Thymus (tissue), 14 donors: ENCODE results near the gene NT5C. TPM values are rescaled to one million over a fixed set of nuclear protein-coding genes. Genes with fewer than 3 reads are reported as not detected.
"Not testable (repeated sequence)": the region's sequence is repeated elsewhere in the genome, so short reads cannot be mapped to it uniquely, and the experiment has no call there.

Source experiments
- DNase-seq, 9 donors: peaks; one replicate each; pipeline ENCODE4 v3.0.0-alpha.2; 2013; ENCODE audit warnings: low spot score in 9 of 9, low read depth in 6 of 9, missing footprints in 1 of 9
- H3K27ac ChIP-seq, 2 donors: one replicate each; pipeline ENCODE4 v1.5.1; 2013; ENCODE audit warnings: control low read depth in 1 of 2, low read depth in 1 of 2, low read length in 1 of 2, mild to moderate bottlenecking in 1 of 2, moderate library complexity in 1 of 2
- H3K27me3 ChIP-seq, 2 donors: one replicate each; pipeline ENCODE4 v1.5.1; 2013; ENCODE audit warnings: low read length in 1 of 2; ENCODE audit not compliant: control insufficient read depth in 2 of 2, insufficient read depth in 1 of 2
- H3K36me3 ChIP-seq, 2 donors: one replicate each; pipeline ENCODE4 v1.5.1; 2013; ENCODE audit warnings: low read length in 1 of 2, mild to moderate bottlenecking in 1 of 2, moderate library complexity in 1 of 2; ENCODE audit not compliant: control insufficient read depth in 2 of 2, insufficient read depth in 2 of 2
- H3K4me1 ChIP-seq, 2 donors: one replicate each; pipeline ENCODE4 v1.5.1; 2013; ENCODE audit warnings: low read length in 2 of 2; ENCODE audit not compliant: control insufficient read depth in 2 of 2, insufficient read depth in 2 of 2
- H3K4me3 ChIP-seq, 2 donors: one replicate each; pipeline ENCODE4 v1.5.1; 2013; ENCODE audit warnings: low read length in 2 of 2, control low read depth in 1 of 2, mild to moderate bottlenecking in 1 of 2
- H3K9me3 ChIP-seq, 2 donors: one replicate each; pipeline ENCODE4 v1.5.1; 2013; ENCODE audit warnings: low read length in 1 of 2, mild to moderate bottlenecking in 1 of 2; ENCODE audit not compliant: control insufficient read depth in 2 of 2, insufficient read depth in 1 of 2
- WGBS: extraction: QIAGEN DNeasy Blood & Tissue Kit; methylation state at CpG from one replicate; pipeline ENCODE4 v1.1.7; 2013; 5-methylcytosine and 5-hydroxymethylcytosine counted together
- long read RNA-seq, 10 donors: transcript quantifications; one replicate each; lab custom pipeline, GENCODE V29; 2026
- polyA plus RNA-seq: library from polyadenylated mRNA; stranded (reverse); fragments of 200-250 nt; gene quantifications from one replicate; pipeline ENCODE4 v1.2.3, GENCODE V29; 2013
- total RNA-seq: library from RNA; stranded (reverse); fragments of 120-200 nt; gene quantifications from one replicate; pipeline ENCODE4 v1.2.4, GENCODE V29; 2013
- donor health status: healthy.

Gene NT5C
- 64.2 TPM for total RNA-seq
- 103 TPM for polyA plus RNA-seq
- long read RNA-seq, donor 1, partial matches to known transcripts, result 0 of 1 reads
- long read RNA-seq, donor 1, other reads (novel, unspliced or antisense), result 0 of 1 reads
- long read RNA-seq, donor 2, result 0 reads
- long read RNA-seq, donor 3, transcript NT5C-214 (2 exons, 503 nt), result minor isoform, 7 of 54 reads
- long read RNA-seq, donor 3, transcript NT5C-201 (5 exons, 954 nt), result major isoform, 24 of 54 reads
- long read RNA-seq, donor 3, transcript NT5C-203 (4 exons, 648 nt), result minor isoform, 5 of 54 reads
- long read RNA-seq, donor 3, partial matches to known transcripts, result 5 of 54 reads
- long read RNA-seq, donor 3, other reads (novel, unspliced or antisense), result 0 of 54 reads
- long read RNA-seq, donor 4, transcript NT5C-201 (5 exons, 954 nt), result major isoform, 11 of 14 reads
- long read RNA-seq, donor 4, partial matches to known transcripts, result 0 of 14 reads
- long read RNA-seq, donor 4, other reads (novel, unspliced or antisense), result 0 of 14 reads
- long read RNA-seq, donor 5, transcript NT5C-214 (2 exons, 503 nt), result minor isoform, 8 of 43 reads
- long read RNA-seq, donor 5, transcript NT5C-201 (5 exons, 954 nt), result major isoform, 26 of 43 reads
- long read RNA-seq, donor 5, partial matches to known transcripts, result 0 of 43 reads
- long read RNA-seq, donor 5, other reads (novel, unspliced or antisense), result 0 of 43 reads
- long read RNA-seq, donor 6, transcript NT5C-201 (5 exons, 954 nt), result major isoform, 17 of 27 reads
- long read RNA-seq, donor 6, partial matches to known transcripts, result 0 of 27 reads
- long read RNA-seq, donor 6, other reads (novel, unspliced or antisense), result 0 of 27 reads
- long read RNA-seq, donor 7, partial matches to known transcripts, result 0 of 13 reads
- long read RNA-seq, donor 7, other reads (novel, unspliced or antisense), result 0 of 13 reads
- long read RNA-seq, donor 8, transcript NT5C-201 (5 exons, 954 nt), result major isoform, 12 of 18 reads
- long read RNA-seq, donor 8, partial matches to known transcripts, result 0 of 18 reads
- long read RNA-seq, donor 8, other reads (novel, unspliced or antisense), result 0 of 18 reads
- long read RNA-seq, donor 9, transcript NT5C-201 (5 exons, 954 nt), result major isoform, 8 of 15 reads
- long read RNA-seq, donor 9, partial matches to known transcripts, result 0 of 15 reads
- long read RNA-seq, donor 9, other reads (novel, unspliced or antisense), result 0 of 15 reads
- long read RNA-seq, donor 10, transcript NT5C-201 (5 exons, 954 nt), result major isoform, 8 of 22 reads
- long read RNA-seq, donor 10, partial matches to known transcripts, result 0 of 22 reads
- long read RNA-seq, donor 10, other reads (novel, unspliced or antisense), result 0 of 22 reads

DNA sequence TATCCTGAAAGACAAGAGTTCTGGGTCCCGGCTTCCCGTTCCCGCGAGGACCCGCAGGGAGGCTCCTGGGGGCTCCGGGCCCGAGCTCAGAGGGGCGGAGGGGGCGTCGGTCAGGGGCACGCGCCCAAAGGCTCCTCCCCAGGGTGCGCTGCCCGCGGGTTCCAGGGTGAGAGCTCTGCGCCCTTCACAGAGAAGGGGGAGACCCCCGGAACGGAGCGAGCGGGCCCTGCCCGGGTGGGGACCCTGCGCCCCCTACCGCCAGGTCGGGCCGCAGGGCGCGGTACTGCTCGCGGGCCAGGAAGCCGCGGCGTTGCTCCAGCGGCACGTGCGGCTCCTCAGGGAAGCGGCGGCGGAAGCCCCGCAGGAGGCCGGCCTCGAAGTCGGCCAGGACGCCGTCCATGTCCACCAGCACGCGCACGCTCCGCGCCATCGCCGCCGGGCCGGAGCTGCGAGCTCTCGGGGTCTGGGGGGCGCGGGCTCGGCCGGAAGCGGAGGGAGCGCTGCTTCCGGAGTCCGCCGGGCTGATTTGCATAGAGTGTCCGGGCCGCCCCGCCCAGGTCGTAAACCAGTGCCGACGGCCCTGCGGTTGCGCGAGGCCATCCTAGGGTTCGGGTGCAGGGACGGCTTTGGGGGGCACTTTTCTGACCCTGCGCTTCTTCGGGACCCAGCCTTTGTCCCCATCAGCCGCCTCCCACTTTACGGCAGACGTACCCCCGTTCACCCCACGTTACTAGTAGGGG lies at the start of gene NT5C:
Gene NT5C, minus strand, starts transcription at position 465 of the 740 bp plus-strand sequence. Its CDS starts 35 bp downstream, at position 430.
- H3K36me3 ChIP-seq, result peaks cover 22 to 44% of the 10 kb centered on the region in 2 donors
- peak within 1 kb of the TSS; percentile 75 to 93 for H3K4me3 ChIP-seq
- under 1% methylated on average over 82 of the region's 82 CpGs for WGBS
- peak in 6 of 9 donors; percentile 53 to 85 (median 69) for DNase-seq
- peak within 1 kb of the TSS; percentile 61 to 90 for H3K27ac ChIP-seq
- no peaks in the 10 kb centered on the region for H3K27me3 ChIP-seq
- H3K9me3 ChIP-seq, result no peaks in the 10 kb centered on the region
- peaks cover 7 to 14% of the 10 kb centered on the region in 2 donors for H3K4me1 ChIP-seq

GRCh38 chr17:75181110-75181509 lies 49.6 kb upstream of the NT5C start:
- Histone ChIP-seq H3K27ac (peak overlapping the region in 1 of 2 donors; percentile 98), H3K4me3 (peak overlapping the region; percentile 96 to 98), H3K27me3 (no peaks in the 10 kb centered on the region), H3K4me1 (peaks cover 3 to 30% of the 10 kb centered on the region in 2 donors), H3K36me3 (peaks cover 25 to 44% of the 10 kb centered on the region in 2 donors), H3K9me3 (no peaks in the 10 kb centered on the region)
- 6% methylated on average over 8 of the region's 8 CpGs for WGBS
- DNase-seq, result peak in 1 of 9 donors; percentile 16

- H3K36me3 ChIP-seq, result peaks cover 52 to 69% of the 10 kb centered on the region in 2 donors
- no peak overlapping the region for H3K4me3 ChIP-seq
- no peak overlapping the region for H3K27ac ChIP-seq
- no peaks in the 10 kb centered on the region for H3K9me3 ChIP-seq
- DNase-seq, result peak in 1 of 9 donors; percentile 38
- peaks cover 3 to 25% of the 10 kb centered on the region in 2 donors for H3K4me1 ChIP-seq
- WGBS, result 75% methylated on average over 6 of the region's 6 CpGs
- H3K27me3 ChIP-seq, result no peaks in the 10 kb centered on the region
Measured at GRCh38 chr17:75178453-75178852, 46.9 kb upstream of the NT5C start.

GRCh38 chr17:75176625-75177024 lies 45.1 kb upstream of the NT5C start:
- no peaks in the 10 kb centered on the region for H3K9me3 ChIP-seq
- H3K4me1 ChIP-seq, result peaks cover under 1 to 24% of the 10 kb centered on the region in 2 donors
- WGBS, result 97% methylated on average over 5 of the region's 5 CpGs
- H3K36me3 ChIP-seq, result peaks cover 61 to 84% of the 10 kb centered on the region in 2 donors
- H3K27me3 ChIP-seq, result no peaks in the 10 kb centered on the region
- no peak for DNase-seq
- H3K4me3 ChIP-seq, result no peak overlapping the region
- no peak overlapping the region for H3K27ac ChIP-seq

- Histone ChIP-seq H3K4me1 (peaks cover 0 to 15% of the 10 kb centered on the region in 2 donors), H3K4me3 (no peak overlapping the region), H3K27ac (no peak overlapping the region), H3K9me3 (no peaks in the 10 kb centered on the region), H3K36me3 (peaks cover 64 to 91% of the 10 kb centered on the region in 2 donors), H3K27me3 (no peaks in the 10 kb centered on the region)
- 97% methylated on average over 11 of the region's 11 CpGs for WGBS
- DNase-seq, result no peak
Measured at GRCh38 chr17:75174996-75175395, 43.5 kb upstream of the NT5C start.

- no peak overlapping the region for H3K27ac ChIP-seq
- DNase-seq, result no peak
- 97% methylated on average over 4 of the region's 4 CpGs for WGBS
- no peak overlapping the region for H3K4me3 ChIP-seq
- H3K36me3 ChIP-seq, result peaks cover 61 to 90% of the 10 kb centered on the region in 2 donors
- peaks cover 0 to 5% of the 10 kb centered on the region in 2 donors for H3K4me1 ChIP-seq
- H3K9me3 ChIP-seq, result no peaks in the 10 kb centered on the region
- H3K27me3 ChIP-seq, result no peaks in the 10 kb centered on the region
Measured at GRCh38 chr17:75173526-75173925, 42.0 kb upstream of the NT5C start.

- Histone ChIP-seq H3K9me3 (no peaks in the 10 kb centered on the region), H3K4me1 (peaks cover 0 to 3% of the 10 kb centered on the region in 2 donors), H3K36me3 (peaks cover 44 to 80% of the 10 kb centered on the region in 2 donors), H3K4me3 (no peak overlapping the region), H3K27me3 (no peaks in the 10 kb centered on the region), H3K27ac (no peak overlapping the region)
- DNase-seq, result no peak
- 97% methylated on average over 4 of the region's 4 CpGs for WGBS
Measured at GRCh38 chr17:75168998-75169397, 37.5 kb upstream of the NT5C start.

DNA sequence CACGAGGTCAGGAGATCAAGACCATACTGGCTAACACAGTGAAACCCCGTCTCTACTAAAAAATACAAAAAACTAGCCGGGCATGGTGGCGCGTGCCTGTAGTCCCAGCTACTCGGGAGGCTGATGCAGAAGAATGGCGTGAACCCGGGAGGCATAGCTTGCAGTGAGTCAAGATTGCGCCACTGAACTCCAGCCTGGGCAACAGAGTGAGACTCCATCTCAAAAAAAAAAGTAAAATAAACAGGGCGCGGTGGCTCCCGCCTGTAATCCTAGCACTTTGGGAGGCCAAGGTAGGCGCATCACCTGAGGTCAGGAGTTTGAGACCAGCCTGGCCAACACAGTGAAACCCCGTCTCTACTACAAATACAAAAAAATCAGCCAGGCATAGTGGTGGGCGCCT lies 33.1 kb upstream of the NT5C start:
- not testable (repeated sequence) for H3K27me3 ChIP-seq, H3K4me3 ChIP-seq, H3K27ac ChIP-seq, DNase-seq, H3K9me3 ChIP-seq, H3K4me1 ChIP-seq
- H3K36me3 ChIP-seq, result peaks cover 32 to 61% of the 10 kb centered on the region in 2 donors
- WGBS, result 97% methylated on average over 15 of the region's 15 CpGs
